Measurements from ENCODE around the gene SBNO2.
"Not testable (repeated sequence)": the region's sequence is repeated elsewhere in the genome, so short reads cannot be mapped to it uniquely, and the experiment has no call there.

Gene SBNO2

DNA sequence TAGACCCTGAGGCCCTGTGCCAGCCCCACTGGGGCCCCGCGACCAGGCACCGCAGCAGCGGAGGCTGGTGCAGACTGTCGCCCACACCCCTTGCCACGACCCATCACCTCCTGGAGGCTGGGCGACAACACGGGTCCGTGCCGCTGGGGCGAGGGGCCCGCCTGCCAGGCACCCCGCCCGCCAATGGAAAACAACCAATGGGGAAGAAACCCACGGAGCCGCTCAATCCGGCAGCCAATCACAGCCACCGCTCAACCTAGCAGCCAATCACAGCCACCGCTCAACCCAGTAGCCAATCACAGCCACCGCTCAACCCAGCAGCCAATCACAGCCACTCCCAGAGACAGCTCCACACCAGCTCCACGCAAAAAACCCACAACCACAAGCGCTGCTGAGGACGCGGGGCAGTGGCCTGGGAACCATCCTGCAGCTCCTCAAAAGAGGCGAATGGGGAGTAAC, 40.6 kb downstream of the SBNO2 start:
- H3K4me3 ChIP-seq (ENCODE audit: low read length): no peak overlapping the region
- TF ChIP-seq, protein P1, sequence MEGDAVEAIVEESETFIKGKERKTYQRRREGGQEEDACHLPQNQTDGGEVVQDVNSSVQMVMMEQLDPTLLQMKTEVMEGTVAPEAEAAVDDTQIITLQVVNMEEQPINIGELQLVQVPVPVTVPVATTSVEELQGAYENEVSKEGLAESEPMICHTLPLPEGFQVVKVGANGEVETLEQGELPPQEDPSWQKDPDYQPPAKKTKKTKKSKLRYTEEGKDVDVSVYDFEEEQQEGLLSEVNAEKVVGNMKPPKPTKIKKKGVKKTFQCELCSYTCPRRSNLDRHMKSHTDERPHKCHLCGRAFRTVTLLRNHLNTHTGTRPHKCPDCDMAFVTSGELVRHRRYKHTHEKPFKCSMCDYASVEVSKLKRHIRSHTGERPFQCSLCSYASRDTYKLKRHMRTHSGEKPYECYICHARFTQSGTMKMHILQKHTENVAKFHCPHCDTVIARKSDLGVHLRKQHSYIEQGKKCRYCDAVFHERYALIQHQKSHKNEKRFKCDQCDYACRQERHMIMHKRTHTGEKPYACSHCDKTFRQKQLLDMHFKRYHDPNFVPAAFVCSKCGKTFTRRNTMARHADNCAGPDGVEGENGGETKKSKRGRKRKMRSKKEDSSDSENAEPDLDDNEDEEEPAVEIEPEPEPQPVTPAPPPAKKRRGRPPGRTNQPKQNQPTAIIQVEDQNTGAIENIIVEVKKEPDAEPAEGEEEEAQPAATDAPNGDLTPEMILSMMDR (conservative IDR thresholded peaks at IDR 0.05; ENCODE audit: low read depth, low read length): no peak
- no peak for DNase-seq (ENCODE audit: low read depth)

DNA sequence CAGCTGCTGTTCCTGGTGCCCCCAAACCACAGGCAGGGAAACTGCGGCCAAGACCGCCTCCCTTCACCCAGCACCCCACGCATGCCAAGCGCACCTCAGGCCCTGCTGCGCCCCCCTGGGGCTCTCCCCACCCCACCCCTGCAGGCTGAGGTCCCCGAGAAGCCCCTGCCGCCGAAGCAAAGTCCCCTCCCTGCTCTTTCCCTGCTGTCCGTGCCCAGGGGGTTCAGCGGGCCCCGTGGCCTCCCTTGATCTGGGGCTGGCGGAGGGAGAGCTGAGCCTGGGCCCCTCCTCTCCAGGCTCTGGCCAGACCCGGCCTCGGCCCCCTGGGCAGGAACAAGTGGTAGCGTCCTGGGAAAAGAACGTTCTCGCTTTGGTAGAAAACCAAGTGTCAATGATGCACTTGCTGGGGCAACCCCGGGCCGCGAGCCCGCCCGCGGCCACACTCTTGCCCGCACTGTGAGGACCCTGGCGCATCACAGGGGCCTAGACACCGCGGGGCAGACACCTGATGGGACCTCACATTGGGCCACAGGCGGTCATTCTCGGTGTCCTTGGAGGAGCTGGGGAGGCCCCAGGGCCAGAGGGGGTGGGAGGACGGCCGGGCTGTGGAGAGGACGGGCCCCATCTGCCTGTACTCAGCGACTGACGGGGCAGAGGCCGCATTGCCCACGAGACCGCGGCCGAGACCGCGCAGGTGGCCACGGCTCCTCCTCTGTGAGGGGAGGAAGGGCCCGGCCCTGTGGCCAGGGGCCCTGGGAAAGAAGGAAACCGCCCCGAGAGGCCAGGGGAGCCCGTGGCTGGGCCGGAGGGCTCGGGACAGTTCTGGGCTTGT, 41.3 kb downstream of the SBNO2 start:
- TF ChIP-seq, protein P1 (conservative IDR thresholded peaks at IDR 0.05; ENCODE audit: low read depth, low read length): no peak
- DNase-seq (ENCODE audit: low read depth): no peak
- peak overlapping the region; percentile 63 for H3K4me3 ChIP-seq (ENCODE audit: low read length)

DNA sequence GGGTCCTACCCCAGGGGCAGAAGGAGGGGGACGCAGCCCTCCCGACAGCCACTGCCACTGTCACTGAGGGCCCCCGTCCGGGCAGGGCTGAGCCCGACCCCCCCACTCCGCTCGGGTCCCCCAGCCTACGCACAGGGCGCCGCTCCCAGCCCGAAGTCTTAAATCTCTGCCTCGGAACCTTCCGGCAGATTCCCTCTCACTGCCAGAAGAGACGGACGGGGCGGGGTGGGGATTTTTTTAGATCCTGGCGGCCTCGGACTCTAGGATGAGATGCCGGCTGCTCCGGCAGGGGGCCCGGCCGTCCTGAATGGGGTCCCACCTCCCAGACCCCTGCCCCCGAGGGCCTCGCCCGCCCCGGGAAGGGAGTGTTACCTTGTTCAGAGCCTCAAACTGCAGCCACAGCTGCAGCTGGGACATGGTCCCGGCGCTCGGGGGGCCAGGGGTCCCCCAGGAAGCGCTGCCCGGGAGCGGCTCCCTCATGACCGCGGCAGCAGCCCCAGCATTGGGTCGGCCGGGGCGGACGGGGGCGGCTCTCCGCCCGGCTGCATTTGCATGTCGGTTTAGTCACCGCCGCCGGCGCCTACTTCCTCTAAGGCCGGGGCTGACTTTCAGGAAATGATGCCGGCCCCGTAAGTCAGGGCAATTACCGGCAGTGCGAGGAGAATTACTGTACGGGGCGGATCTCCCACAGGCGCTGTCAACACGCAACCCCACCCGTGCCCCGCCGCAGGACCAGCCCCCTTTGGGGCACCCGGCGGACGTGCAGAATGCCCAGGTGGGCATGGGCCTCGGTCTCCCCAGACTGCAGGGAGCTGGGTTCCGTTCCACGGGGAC, 42.1 kb downstream of the SBNO2 start:
- TF ChIP-seq, protein P1 (conservative IDR thresholded peaks at IDR 0.05; ENCODE audit: low read depth, low read length): peak; percentile 14
- peak overlapping the region; percentile 63 for H3K4me3 ChIP-seq (ENCODE audit: low read length)
- DNase-seq (ENCODE audit: low read depth): peak; percentile 60

DNA sequence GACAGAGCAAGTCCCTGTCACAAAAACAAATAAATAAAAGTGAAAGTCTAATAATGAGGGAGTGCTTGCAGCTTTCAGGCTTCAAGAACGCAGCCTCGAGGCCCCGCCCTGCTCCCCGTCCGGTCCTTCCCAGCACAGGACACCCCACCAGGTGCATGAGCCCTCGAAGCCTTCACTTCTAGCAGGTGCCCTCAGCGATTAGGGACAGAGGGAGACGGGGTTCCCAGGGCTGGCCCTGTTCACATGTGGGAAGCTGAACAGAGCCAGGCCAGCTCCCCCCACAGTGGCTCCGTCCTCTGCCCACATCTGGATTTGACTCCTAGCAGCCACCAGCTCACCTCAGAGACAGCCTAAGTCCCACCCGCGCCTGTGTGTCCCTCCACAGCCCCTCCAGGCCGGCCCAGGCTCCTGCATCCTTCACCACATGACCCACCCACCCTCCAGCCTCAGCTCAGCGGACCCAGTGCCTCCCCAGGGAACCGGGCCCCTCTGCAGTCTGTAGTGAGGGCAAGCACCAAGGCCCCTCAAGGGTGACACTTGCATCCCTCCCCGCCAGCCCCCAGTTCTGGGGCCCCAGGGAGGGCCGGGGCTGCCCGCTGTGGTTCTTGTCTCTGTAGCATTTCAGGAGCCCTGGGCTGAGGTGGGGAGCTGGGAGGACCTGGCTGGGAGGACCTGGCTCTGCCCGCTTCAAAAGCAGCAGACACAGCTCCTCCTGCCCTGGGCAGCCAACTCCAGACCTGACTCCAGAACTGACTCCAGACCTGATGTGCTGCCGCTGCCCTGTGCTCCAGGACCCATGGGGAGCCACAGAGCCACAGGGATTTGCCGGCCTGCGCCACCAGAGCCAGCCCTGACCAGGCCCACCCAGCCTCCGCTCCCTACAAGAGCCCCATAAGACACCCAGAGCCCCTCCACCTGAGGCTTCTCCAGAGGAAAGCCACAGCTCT, 43.0 kb downstream of the SBNO2 start:
- no peak for DNase-seq (ENCODE audit: low read depth)
- TF ChIP-seq, protein P1 (conservative IDR thresholded peaks at IDR 0.05; ENCODE audit: low read depth, low read length): no peak
- H3K4me3 ChIP-seq (ENCODE audit: low read length): peak overlapping the region; percentile 63

DNA sequence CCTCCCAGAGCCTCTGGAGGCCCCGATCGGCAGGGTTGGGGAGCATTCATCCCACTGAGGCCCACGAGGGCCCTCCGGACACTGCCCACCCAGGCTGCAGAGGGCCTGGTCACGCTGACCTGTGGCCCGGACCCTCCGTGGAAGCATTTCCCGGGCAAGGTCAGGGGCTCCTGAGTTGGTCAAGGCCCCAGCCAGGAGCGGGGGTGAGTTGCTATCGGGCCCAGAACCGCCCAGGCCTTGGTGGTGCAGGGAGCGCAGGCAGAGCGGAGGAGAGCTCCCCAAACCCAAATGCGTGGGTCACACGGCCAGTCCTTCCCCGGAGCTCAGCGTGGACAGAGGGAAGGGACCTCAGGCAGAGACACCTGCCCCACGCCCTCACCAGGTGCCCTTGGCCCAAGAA, 44.5 kb downstream of the SBNO2 start:
- H3K4me3 ChIP-seq (ENCODE audit: low read length): no peak overlapping the region
- DNase-seq (ENCODE audit: low read depth): no peak
- TF ChIP-seq, protein P1 (conservative IDR thresholded peaks at IDR 0.05; ENCODE audit: low read depth, low read length): no peak

DNA sequence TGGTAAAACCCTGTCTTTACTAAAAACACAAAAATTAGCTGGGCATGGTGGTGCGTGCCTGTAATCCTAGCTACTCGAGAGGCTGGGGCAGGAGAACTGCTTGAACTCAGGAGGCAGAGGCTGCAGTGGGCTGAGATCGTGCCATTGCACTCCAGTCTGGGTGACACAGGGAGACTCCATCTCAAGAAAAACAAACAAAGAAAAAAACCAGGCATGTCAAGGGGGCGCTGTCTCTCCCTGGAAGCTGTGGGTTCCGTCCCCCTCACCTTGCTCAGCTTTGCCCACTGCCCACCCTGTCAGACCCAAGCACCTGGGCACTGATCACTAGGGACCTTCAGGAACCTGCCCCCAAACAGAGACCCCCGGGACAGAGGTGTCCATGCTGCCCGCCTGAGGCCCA, 45.0 kb downstream of the SBNO2 start:
- not testable (repeated sequence) for DNase-seq (ENCODE audit: low read depth); H3K4me3 ChIP-seq (ENCODE audit: low read length)

DNA sequence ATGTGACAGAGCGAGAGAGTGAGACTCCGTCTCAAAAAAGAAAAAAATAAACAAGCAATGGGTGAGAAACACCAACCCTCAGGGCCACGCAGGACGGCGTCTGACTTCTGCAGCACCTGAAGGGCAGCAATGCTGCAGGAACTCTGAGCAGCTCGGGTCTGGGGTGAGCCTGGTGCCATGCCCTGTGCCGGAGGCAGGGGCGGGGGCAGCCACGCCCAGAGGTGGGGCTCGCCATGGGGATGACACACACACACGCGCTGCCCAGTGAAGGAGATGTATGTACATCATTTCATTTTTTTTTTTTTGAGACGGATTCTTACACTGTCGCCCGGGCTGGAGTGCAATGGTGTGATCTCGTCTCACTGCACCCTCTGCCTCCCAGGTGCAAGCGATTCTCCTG, 46.0 kb downstream of the SBNO2 start:
- no peak overlapping the region for H3K4me3 ChIP-seq (ENCODE audit: low read length)
- TF ChIP-seq, protein P1 (conservative IDR thresholded peaks at IDR 0.05; ENCODE audit: low read depth, low read length): no peak
- no peak for DNase-seq (ENCODE audit: low read depth)

Data from retinal pigment epithelial cell (primary cell).